Calu3 (cell line): ENCODE data around the gene FFAR3. TPM values are rescaled to one million over a fixed set of nuclear protein-coding genes. Genes with fewer than 3 reads are reported as not detected.

Experiments used
- Bru-seq: library from RNA; stranded (reverse); fragments of 400-500 nt; gene quantifications from one replicate; lab custom pipeline; 2021; lab: Mats Ljungman, UMichigan
- BruChase-seq, 2 experiments: library from RNA; stranded (reverse); fragments of 400-500 nt; gene quantifications; one replicate each; lab custom pipeline; 2021; lab: Mats Ljungman, UMichigan
- BruUV-seq: library from RNA; stranded (reverse); fragments of 400-500 nt; replicated peaks from 2 replicates; lab custom pipeline; 2021; lab: Mats Ljungman, UMichigan
- CTCF ChIA-PET: fragments of 300-600 bp; sonication (Branson Sonifier 250); formaldehyde crosslinking; loops from one replicate; lab custom pipeline; 2022; ENCODE audit warnings: antibody characterized with exemption; lab: Charles Lee
- DNase-seq: peaks from one replicate; pipeline ENCODE4 v3.0.0; 2022
- H3K27ac Mint-ChIP-seq: one replicate; pipeline ENCODE4 v1.8.0; 2022; ENCODE audit warnings: mixed read lengths; ENCODE audit not compliant: unreplicated experiment
- H3K27me3 Mint-ChIP-seq: one replicate; pipeline ENCODE4 v1.8.0; 2022; ENCODE audit warnings: mixed read lengths; ENCODE audit not compliant: unreplicated experiment
- H3K36me3 Mint-ChIP-seq: one replicate; pipeline ENCODE4 v1.8.0; 2022; ENCODE audit warnings: mild to moderate bottlenecking, moderate library complexity, mixed read lengths; ENCODE audit not compliant: insufficient read depth, unreplicated experiment
- H3K4me1 Mint-ChIP-seq: one replicate; pipeline ENCODE4 v1.8.0; 2022; ENCODE audit warnings: mild to moderate bottlenecking, low read depth, mixed read lengths; ENCODE audit not compliant: unreplicated experiment
- H3K4me3 Mint-ChIP-seq: one replicate; pipeline ENCODE4 v1.8.0; 2022; ENCODE audit warnings: mild to moderate bottlenecking, low read depth, moderate library complexity, mixed read lengths; ENCODE audit not compliant: unreplicated experiment
- H3K9me3 Mint-ChIP-seq: one replicate; pipeline ENCODE4 v1.8.0; 2022; ENCODE audit warnings: low read depth, mixed read lengths; ENCODE audit not compliant: unreplicated experiment
- intact Hi-C: fragments of 100-400 bp; cut with micrococcal nuclease; formaldehyde crosslinking; loops from one replicate; pipeline ENCODE4 v1.10.0; 2022; ENCODE audit not compliant: unreplicated experiment
- long read RNA-seq: library from polyadenylated mRNA; stranded (forward); transcript quantifications from one replicate; pipeline ENCODE4 v2.0.0, GENCODE V29; 2022
- total RNA-seq: library from RNA; stranded (reverse); gene quantifications from 2 replicates; pipeline ENCODE4 v1.2.3, GENCODE V29; 2022
- TF ChIP-seq, protein P1 (sequence below): fragments of 200-600 bp; IDR thresholded peaks from one replicate; pipeline ENCODE4 v1.8.0; 2022; ENCODE audit warnings: antibody characterized with exemption; ENCODE audit not compliant: unreplicated experiment

FFAR3 gene, protein sequence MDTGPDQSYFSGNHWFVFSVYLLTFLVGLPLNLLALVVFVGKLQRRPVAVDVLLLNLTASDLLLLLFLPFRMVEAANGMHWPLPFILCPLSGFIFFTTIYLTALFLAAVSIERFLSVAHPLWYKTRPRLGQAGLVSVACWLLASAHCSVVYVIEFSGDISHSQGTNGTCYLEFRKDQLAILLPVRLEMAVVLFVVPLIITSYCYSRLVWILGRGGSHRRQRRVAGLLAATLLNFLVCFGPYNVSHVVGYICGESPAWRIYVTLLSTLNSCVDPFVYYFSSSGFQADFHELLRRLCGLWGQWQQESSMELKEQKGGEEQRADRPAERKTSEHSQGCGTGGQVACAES
- not detected in 2 replicates for total RNA-seq
- not detected for Bru-seq, nascent RNA
- not detected for BruChase-seq, experiment 1, labeled RNA remaining after a 6-hour chase
- not detected for BruChase-seq, experiment 2, labeled RNA remaining after a 2-hour chase
- long read RNA-seq = 0 reads

DNA sequence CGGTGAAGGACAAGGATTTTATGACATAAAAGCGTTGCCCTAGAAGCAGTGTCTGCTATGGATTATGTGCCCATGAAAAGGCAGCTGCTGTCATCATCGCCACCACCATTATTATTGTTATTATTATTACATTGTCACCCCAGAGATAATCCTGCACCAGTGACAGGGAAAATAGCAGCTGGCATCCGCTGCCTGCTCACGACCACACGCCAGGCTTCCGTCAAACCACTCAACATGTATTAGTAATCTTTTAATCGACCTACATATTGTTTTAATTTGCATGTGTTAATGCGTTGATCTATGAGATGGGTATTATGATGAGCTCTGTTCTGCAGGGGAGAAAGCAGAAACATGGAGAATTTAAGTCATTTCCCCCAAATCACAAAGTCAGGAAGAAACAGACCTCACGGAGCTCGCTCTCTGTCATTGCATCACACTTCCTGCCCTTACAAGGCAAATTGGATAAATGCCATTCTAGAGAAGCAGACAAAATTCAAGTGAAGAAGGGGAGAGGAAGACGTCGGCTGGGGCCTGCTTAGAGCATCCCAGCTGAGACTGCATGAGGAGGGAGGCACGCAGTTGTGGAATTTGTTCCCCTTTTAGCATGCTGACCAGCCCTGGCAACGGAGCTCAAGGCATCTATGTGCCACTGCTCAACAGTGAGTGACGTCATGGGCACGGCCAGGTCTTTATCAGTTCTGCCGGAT, at the start of gene FFAR3:
Gene FFAR3, plus strand, starts transcription at position 594 of the 707 bp plus-strand sequence. CDS start 431 bp downstream, outside the sequence.
- Mint-ChIP-seq H3K36me3 (no peaks in the 10 kb centered on the region), H3K4me1 (peaks cover 8% of the 10 kb centered on the region), H3K9me3 (no peaks in the 10 kb centered on the region), H3K4me3 (no peak within 1 kb of the TSS), H3K27me3 (peaks cover 62% of the 10 kb centered on the region), H3K27ac (no peak within 1 kb of the TSS)
- CTCF ChIA-PET = interaction anchor here (1.0 to 1.6 kb wide), 2 partner anchors 62 to 137 kb away, joined by 3 to 7 read pairs; no protein-coding TSS in a partner anchor
- BruUV-seq = no TSS peak
- intact Hi-C loops = no loop called here
- TF ChIP-seq, protein P1, sequence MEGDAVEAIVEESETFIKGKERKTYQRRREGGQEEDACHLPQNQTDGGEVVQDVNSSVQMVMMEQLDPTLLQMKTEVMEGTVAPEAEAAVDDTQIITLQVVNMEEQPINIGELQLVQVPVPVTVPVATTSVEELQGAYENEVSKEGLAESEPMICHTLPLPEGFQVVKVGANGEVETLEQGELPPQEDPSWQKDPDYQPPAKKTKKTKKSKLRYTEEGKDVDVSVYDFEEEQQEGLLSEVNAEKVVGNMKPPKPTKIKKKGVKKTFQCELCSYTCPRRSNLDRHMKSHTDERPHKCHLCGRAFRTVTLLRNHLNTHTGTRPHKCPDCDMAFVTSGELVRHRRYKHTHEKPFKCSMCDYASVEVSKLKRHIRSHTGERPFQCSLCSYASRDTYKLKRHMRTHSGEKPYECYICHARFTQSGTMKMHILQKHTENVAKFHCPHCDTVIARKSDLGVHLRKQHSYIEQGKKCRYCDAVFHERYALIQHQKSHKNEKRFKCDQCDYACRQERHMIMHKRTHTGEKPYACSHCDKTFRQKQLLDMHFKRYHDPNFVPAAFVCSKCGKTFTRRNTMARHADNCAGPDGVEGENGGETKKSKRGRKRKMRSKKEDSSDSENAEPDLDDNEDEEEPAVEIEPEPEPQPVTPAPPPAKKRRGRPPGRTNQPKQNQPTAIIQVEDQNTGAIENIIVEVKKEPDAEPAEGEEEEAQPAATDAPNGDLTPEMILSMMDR = no peak
- DNase-seq = peak; percentile 14

DNA sequence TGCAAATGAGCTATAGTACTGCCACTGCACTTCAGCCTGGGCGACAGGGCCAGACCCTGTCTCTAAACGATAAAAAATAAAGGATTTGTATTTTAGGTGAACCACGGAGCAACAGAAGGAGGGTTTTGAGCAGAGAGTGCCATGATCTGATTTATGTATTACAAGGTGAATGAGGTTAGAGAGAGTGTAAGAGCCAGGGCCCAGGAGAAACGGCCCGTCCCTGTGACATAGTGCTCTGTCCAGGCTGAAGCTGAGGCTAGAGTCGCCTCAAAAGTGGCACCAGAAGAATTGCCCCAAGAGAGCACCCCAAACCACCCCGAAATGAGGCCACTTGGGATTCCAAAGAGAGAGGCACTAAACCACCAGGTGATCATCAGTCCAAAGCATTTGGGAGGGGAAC, 49.4 kb upstream of the FFAR3 start:
- no peaks in the 10 kb centered on the region for H3K9me3 Mint-ChIP-seq

DNA sequence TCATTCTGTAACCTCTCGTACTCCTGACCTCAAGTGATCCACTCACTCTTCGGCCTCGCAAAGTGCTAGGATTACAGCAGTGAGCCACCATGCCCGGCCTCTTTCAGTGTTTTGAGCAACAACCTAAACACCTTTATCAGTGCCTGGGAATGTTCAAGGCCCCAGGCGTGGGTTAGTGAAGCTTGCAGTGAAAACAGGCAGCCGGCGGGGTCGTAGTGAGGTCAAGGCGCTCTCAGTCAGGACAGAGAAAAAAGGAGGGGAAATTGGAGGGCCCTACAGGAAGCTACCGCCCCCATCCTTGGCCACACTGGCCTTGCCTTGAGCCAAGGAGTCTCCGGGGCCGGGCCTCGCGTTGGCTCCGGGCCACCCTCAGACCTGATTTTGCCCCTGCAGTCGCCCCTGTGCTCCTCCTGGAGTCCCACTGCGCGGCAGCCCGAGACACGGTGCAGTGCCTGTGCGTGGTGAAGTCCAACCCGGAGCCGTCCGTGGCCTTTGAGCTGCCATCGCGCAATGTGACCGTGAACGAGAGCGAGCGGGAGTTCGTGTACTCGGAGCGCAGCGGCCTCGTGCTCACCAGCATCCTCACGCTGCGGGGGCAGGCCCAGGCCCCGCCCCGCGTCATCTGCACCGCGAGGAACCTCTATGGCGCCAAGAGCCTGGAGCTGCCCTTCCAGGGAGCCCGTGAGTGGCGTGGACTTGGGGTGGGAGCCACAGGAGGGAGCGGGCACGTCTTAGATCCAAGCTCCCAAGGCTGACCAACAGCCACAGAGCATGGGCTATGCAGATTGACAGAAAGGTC, 48.6 kb upstream of the FFAR3 start:
- Mint-ChIP-seq H3K4me1 (peaks cover 31% of the 10 kb centered on the region), H3K9me3 (no peaks in the 10 kb centered on the region), H3K27me3 (no peaks in the 10 kb centered on the region), H3K27ac (no peak overlapping the region), H3K36me3 (no peaks in the 10 kb centered on the region), H3K4me3 (no peak overlapping the region)
- BruUV-seq = no TSS peak
- intact Hi-C loops = no loop called here
- TF ChIP-seq, protein P1 = no peak
- CTCF ChIA-PET = no interaction called here
- no peak for DNase-seq

More for the DNA sequence above, 49.4 kb upstream of the FFAR3 start:
- Mint-ChIP-seq H3K4me3 (no peak overlapping the region), H3K27ac (no peak overlapping the region), H3K27me3 (no peaks in the 10 kb centered on the region), H3K36me3 (no peaks in the 10 kb centered on the region), H3K4me1 (peaks cover 31% of the 10 kb centered on the region)
- no TSS peak for BruUV-seq
- TF ChIP-seq, protein P1 = no peak
- DNase-seq = no peak
- intact Hi-C loops = no loop called here
- CTCF ChIA-PET = no interaction called here

DNA sequence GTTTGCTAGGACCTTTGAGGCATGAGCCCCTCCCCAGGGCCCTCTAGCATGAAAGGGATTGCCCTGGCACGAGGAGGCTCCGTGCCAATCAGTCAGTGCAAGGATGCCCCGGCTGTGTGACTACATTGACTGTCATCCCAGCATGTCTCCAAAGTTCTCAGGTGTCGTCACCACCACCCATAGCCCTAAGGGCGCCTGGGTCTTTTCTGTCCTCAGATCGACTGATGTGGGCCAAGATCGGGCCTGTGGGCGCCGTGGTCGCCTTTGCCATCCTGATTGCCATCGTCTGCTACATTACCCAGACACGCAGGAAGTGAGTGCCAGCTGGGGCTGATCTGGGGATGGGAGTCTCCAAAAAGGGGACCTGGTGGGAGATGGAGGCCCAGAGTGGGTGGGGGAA, 47.9 kb upstream of the FFAR3 start:
- CTCF ChIA-PET = no interaction called here
- Mint-ChIP-seq H3K27ac (no peak overlapping the region), H3K36me3 (no peaks in the 10 kb centered on the region), H3K27me3 (no peaks in the 10 kb centered on the region), H3K4me3 (no peak overlapping the region), H3K9me3 (no peaks in the 10 kb centered on the region), H3K4me1 (peaks cover 31% of the 10 kb centered on the region)
- intact Hi-C loops = no loop called here
- no TSS peak for BruUV-seq
- no peak for DNase-seq
- TF ChIP-seq, protein P1 = no peak
